ENCODE measurements around the gene REEP1. TPM values are rescaled to one million over a fixed set of nuclear protein-coding genes. Genes with fewer than 3 reads are reported as not detected.
A peak's percentile ranks its signal among the peaks of the same experiment; 100 is the strongest.
"Not testable (repeated sequence)": the region's sequence is repeated elsewhere in the genome, so short reads cannot be mapped to it uniquely, and the experiment has no call there.

REEP1 gene
- total RNA-seq, 2 experiments from 2014 or later: not detected

- H3K4me3 Mint-ChIP-seq: no peak overlapping the region
- H3K36me3 Mint-ChIP-seq (ENCODE audit: low read depth): peaks cover 52% of the 10 kb centered on the region
- ChIA-PET POLR2A (interaction anchor here (1.5 kb wide), 1 partner anchor 15 kb away, joined by 3 read pairs; no protein-coding TSS in a partner anchor), CTCF (interaction anchor here (0.6 to 2.0 kb wide), 4 partner anchors 7 to 682 kb away, joined by 3 to 6 read pairs (median 4); no protein-coding TSS in a partner anchor)
- peaks cover 22% of the 10 kb centered on the region for H3K4me1 Mint-ChIP-seq
- H3K9me3 Mint-ChIP-seq: peaks cover 7% of the 10 kb centered on the region
- DNase-seq: no peak
- H3K27me3 Mint-ChIP-seq: no peaks in the 10 kb centered on the region
- no peak overlapping the region for H3K27ac Mint-ChIP-seq
These were observed 123.0 kb downstream of the REEP1 start for GRCh38 chr2:86214503-86214832.

DNA sequence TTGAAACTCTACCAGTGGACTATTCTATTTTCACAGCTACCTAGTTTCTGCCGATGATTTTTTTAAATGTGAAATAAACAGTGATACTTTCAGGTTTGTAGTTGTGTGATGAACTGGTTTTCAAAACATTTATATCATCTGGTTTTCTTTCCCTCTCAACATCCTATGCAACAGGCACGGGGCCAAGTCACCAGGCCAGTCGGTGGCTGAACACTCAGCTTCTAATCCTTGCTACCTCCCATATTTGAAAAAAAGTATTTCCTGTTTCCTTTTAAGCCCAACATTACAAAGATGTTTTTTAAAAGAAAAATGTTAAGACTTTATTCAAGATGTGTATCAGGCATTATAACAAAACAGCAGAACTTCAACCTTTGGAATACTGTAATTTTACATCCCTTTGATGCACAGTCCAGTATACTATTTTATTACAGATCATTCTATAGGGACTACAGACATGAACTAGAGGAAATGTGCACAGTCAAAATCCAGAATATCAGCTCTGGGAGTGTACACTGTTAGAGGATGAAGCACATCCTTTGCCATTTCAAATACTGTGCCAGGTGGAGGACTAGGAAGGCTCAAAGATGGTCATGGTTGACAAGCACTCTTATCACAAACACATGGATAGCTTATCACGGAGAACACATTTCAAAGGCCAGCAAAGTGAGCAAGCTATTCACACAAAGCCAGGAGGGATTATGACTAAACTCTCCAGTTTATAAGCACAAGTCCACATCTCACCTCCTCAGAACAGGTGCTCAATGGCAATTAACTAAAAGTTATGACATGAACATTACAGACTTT is 123.5 kb downstream of the REEP1 start:
- Mint-ChIP-seq H3K36me3 (ENCODE audit: low read depth) (peaks cover 55% of the 10 kb centered on the region), H3K9me3 (peaks cover 7% of the 10 kb centered on the region), H3K4me3 (no peak overlapping the region), H3K27me3 (no peaks in the 10 kb centered on the region), H3K4me1 (peaks cover 21% of the 10 kb centered on the region), H3K27ac (no peak overlapping the region)
- DNase-seq: no peak
- ChIA-PET POLR2A (interaction anchor here (1.5 kb wide), 1 partner anchor 14 kb away, joined by 3 read pairs; no protein-coding TSS in a partner anchor), CTCF (interaction anchor here (0.6 to 2.0 kb wide), 5 partner anchors 8 to 681 kb away, joined by 3 to 6 read pairs (median 3); no protein-coding TSS in a partner anchor)

DNA sequence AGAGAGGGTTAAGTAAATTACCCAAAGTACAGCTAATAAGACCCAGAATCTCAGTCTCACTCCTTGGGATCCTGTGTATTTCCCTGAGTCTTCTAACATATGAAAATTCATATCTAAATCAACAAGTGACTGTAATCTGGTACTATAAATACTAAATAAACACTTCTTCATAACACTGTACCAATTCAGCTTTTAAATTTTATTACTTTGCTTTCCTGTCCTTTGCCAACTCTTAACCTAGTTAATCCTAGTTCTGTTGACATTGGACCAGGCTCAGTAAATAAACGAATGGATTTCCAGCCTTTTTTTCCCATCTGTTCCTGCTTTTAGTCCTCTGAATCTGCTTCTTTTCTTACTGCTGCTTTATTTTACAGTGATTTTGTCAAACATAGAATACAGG is 124.4 kb downstream of the REEP1 start:
- H3K4me1 Mint-ChIP-seq: peaks cover 16% of the 10 kb centered on the region
- ChIA-PET CTCF (interaction anchor here (0.7 to 2.0 kb wide), 3 partner anchors 9 to 551 kb away, joined by 3 to 6 read pairs (median 3); no protein-coding TSS in a partner anchor), POLR2A (interaction anchor here (1.5 kb wide), 1 partner anchor 13 kb away, joined by 3 read pairs; no protein-coding TSS in a partner anchor)
- H3K27ac Mint-ChIP-seq: no peak overlapping the region
- H3K36me3 Mint-ChIP-seq (ENCODE audit: low read depth): peaks cover 58% of the 10 kb centered on the region
- no peak overlapping the region for H3K4me3 Mint-ChIP-seq
- peaks cover 4% of the 10 kb centered on the region for H3K9me3 Mint-ChIP-seq
- DNase-seq: no peak
- H3K27me3 Mint-ChIP-seq: no peaks in the 10 kb centered on the region

- ChIA-PET POLR2A (no interaction called here), CTCF (interaction anchor here (1.8 kb wide), 1 partner anchor 9 kb away, joined by 5 read pairs; no protein-coding TSS in a partner anchor)
- Mint-ChIP-seq H3K4me3 (no peak overlapping the region), H3K4me1 (peaks cover 9% of the 10 kb centered on the region), H3K27ac (no peak overlapping the region), H3K36me3 (ENCODE audit: low read depth) (peaks cover 63% of the 10 kb centered on the region), H3K9me3 (no peaks in the 10 kb centered on the region), H3K27me3 (no peaks in the 10 kb centered on the region)
- no peak for DNase-seq
These were observed 125.6 kb downstream of the REEP1 start for GRCh38 chr2:86211796-86212188.

DNA sequence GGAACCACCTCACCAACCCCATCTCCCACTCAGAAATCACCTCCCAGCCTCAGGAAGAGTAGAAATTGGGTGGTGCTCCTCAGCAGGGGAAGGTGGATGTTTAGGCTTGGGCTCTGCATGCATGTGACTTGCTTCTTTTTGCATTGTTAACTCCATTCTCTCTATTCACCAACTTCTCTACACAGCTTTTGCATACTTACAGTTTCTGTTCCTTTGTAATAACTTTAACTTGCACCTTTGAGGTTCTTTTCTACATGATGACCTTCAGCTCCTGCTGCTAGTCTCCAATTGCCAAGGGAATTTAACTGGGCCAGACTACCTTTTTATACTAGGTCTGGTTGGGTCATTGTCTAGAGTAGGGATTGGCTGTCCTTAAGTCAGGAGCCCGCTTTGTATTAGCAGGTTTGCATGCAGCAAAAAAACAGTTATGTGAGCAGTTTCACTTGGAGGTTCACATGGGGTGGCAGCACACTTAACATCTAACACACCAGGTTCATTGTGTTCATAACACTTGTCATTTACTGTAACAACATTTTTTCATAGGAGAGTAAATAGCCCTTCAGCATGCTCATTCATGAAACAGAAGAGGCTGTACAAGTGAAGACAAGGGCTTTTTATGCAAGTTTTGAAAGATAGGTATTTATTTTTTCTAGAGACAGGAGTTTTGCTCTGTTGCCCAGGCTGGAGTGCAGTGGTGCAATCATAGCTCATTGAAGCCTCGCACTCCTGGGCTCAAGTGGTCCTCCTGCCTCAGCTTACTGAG is 126.2 kb downstream of the REEP1 start:
- peaks cover 7% of the 10 kb centered on the region for H3K4me1 Mint-ChIP-seq
- no peaks in the 10 kb centered on the region for H3K27me3 Mint-ChIP-seq
- no peaks in the 10 kb centered on the region for H3K9me3 Mint-ChIP-seq
- ChIA-PET CTCF (interaction anchor here (1.8 kb wide), 1 partner anchor 9 kb away, joined by 5 read pairs; no protein-coding TSS in a partner anchor), POLR2A (no interaction called here)
- H3K4me3 Mint-ChIP-seq: no peak overlapping the region
- H3K36me3 Mint-ChIP-seq (ENCODE audit: low read depth): peaks cover 66% of the 10 kb centered on the region
- H3K27ac Mint-ChIP-seq: no peak overlapping the region
- DNase-seq: no peak

DNA sequence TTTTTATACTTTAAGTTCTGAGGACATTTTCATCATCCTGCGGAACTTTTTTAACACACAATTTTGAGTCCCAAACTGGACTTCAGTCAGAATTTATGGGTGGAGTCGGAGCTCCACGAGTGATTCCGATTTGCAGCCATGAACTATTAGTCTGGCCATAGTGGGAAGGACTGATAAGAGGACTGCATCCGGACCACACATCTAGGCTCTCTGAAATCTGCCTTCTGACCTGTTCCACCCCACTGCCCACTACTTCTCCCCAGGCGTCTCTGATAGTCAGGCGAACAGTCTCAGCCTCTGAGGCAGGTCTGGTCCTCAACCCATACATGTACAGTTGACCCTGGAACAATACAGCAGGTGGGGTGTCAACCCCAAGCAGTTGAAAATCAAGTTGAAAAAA is 133.0 kb downstream of the REEP1 start:
- H3K4me1 Mint-ChIP-seq: peaks cover 35% of the 10 kb centered on the region
- no peak for DNase-seq
- no peak overlapping the region for H3K4me3 Mint-ChIP-seq
- H3K27me3 Mint-ChIP-seq: no peaks in the 10 kb centered on the region
- CTCF ChIA-PET: interaction anchor here (1.2 to 2.8 kb wide), 2 partner anchors 11 to 17 kb away, joined by 3 to 14 read pairs; no protein-coding TSS in a partner anchor
- POLR2A ChIA-PET: interaction anchor here (0.6 to 1.2 kb wide), 2 partner anchors 98 to 358 kb away, joined by 3 read pairs; no protein-coding TSS in a partner anchor
- no peaks in the 10 kb centered on the region for H3K9me3 Mint-ChIP-seq
- peak overlapping the region; percentile 46 for H3K27ac Mint-ChIP-seq
- H3K36me3 Mint-ChIP-seq (ENCODE audit: low read depth): peaks cover 25% of the 10 kb centered on the region

DNA sequence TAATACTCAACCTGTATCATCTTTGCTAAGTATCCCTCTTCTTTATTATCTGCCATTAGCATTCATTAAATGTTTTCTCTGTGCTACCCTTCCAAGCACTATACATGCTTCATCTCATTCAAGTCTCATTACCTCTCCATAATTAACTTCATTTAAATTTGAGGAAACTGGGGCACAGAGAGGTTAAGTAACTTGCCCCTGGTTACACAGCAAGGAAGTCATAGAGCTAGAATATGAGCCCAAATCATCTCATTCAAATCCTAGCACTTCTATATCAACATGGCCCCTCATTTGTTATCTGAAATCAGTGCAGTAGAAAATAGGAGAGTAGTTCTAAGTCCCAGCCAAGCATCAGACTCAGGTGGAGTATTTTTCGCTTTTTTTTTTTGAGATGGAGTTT is 133.8 kb downstream of the REEP1 start:
- POLR2A ChIA-PET: interaction anchor here (0.6 to 1.2 kb wide), 2 partner anchors 97 to 359 kb away, joined by 3 read pairs; no protein-coding TSS in a partner anchor
- no peaks in the 10 kb centered on the region for H3K9me3 Mint-ChIP-seq
- no peaks in the 10 kb centered on the region for H3K27me3 Mint-ChIP-seq
- H3K4me1 Mint-ChIP-seq: peaks cover 35% of the 10 kb centered on the region
- peaks cover 22% of the 10 kb centered on the region for H3K36me3 Mint-ChIP-seq (ENCODE audit: low read depth)
- no peak overlapping the region for H3K4me3 Mint-ChIP-seq
- no peak overlapping the region for H3K27ac Mint-ChIP-seq
- no peak for DNase-seq
- CTCF ChIA-PET: interaction anchor here (1.2 to 2.8 kb wide), 2 partner anchors 11 to 17 kb away, joined by 3 to 14 read pairs; no protein-coding TSS in a partner anchor

GRCh38 chr2:86202702-86203101 is 134.7 kb downstream of the REEP1 start:
- Mint-ChIP-seq H3K9me3 (no peaks in the 10 kb centered on the region), H3K4me3 (no peak overlapping the region), H3K4me1 (peaks cover 36% of the 10 kb centered on the region), H3K36me3 (ENCODE audit: low read depth) (peaks cover 17% of the 10 kb centered on the region), H3K27me3 (no peaks in the 10 kb centered on the region), H3K27ac (no peak overlapping the region)
- DNase-seq: no peak
- ChIA-PET CTCF (interaction anchor here (1.2 to 2.8 kb wide), 2 partner anchors 9 to 18 kb away, joined by 3 to 14 read pairs; no protein-coding TSS in a partner anchor), POLR2A (no interaction called here)

- Mint-ChIP-seq H3K9me3 (no peaks in the 10 kb centered on the region), H3K27me3 (no peaks in the 10 kb centered on the region), H3K27ac (no peak overlapping the region), H3K4me3 (no peak overlapping the region), H3K4me1 (peaks cover 36% of the 10 kb centered on the region), H3K36me3 (ENCODE audit: low read depth) (peaks cover 14% of the 10 kb centered on the region)
- ChIA-PET POLR2A (no interaction called here), CTCF (interaction anchor here (1.2 to 2.8 kb wide), 2 partner anchors 8 to 19 kb away, joined by 3 to 14 read pairs; no protein-coding TSS in a partner anchor)
- no peak for DNase-seq
These were observed 135.1 kb downstream of the REEP1 start for GRCh38 chr2:86202336-86202692.

DNA sequence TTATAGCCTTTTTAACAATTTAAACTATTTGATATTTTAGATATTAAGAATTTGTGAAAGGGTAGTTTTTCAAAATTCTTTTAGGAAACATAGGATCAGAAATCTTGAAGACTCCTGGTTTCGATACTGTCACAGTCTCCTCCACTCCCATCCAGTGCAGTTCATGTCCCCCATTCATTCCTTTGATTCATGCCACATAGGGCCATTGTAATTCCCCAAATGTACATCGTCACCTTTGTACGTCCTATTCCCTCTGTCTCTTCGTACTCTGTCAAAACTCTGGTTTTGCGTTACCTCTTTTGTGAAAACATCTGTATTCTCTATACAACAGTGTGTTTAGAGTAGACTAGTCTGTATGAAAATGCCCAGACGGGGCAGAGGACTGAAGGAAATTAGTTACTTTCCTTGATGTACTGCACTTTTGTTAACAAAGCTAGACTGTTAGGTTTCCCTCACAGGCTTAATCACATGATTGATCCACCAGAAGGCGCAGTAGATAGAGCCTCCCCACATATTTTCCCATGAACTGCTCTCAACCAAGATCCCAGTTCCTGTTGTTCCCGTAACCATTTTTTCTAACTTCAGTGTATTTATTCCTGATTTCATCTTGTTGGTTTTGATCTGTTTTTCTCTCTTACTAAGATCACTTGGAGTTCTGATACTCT is 135.6 kb downstream of the REEP1 start:
- Mint-ChIP-seq H3K4me1 (peaks cover 40% of the 10 kb centered on the region), H3K27ac (no peak overlapping the region), H3K36me3 (ENCODE audit: low read depth) (peaks cover 10% of the 10 kb centered on the region), H3K4me3 (peak overlapping the region; percentile 18), H3K27me3 (no peaks in the 10 kb centered on the region), H3K9me3 (no peaks in the 10 kb centered on the region)
- CTCF ChIA-PET: interaction anchor here (0.7 to 2.8 kb wide), 4 partner anchors 8 to 19 kb away, joined by 3 to 14 read pairs (median 8); no protein-coding TSS in a partner anchor
- DNase-seq: no peak
- POLR2A ChIA-PET: interaction anchor here (1.1 to 1.4 kb wide), 2 partner anchors 16 to 18 kb away, joined by 4 read pairs; no protein-coding TSS in a partner anchor

DNA sequence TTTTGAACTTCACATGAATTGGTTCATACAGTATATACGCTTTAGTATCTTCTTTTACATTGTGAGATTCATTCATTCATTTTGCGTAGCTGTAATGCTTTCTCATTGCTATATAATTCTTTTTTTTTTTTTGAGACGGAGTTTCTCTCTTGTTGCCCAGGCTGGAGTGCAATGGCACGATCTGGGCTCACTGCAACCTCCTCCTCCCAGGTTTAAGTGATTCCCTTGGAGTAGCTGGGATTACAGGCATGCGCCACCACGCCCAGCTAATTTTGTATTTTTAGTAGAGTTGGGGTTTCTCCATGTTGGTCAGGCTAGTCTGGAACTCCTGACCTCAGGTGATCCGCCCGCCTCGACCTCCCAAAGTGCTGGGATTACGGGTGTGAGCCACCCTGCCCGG is 136.9 kb downstream of the REEP1 start:
- H3K9me3 Mint-ChIP-seq; H3K27ac Mint-ChIP-seq; DNase-seq; H3K27me3 Mint-ChIP-seq; H3K36me3 Mint-ChIP-seq (ENCODE audit: low read depth): not testable (repeated sequence)
- H3K4me1 Mint-ChIP-seq: peaks cover 49% of the 10 kb centered on the region
- CTCF ChIA-PET: interaction anchor here (2.6 kb wide), 1 partner anchor 20 kb away, joined by 12 read pairs; no protein-coding TSS in a partner anchor
- H3K4me3 Mint-ChIP-seq: peak overlapping the region; percentile 99
- POLR2A ChIA-PET: interaction anchor here (0.6 to 2.7 kb wide), 7 partner anchors 15 to 268 kb away, joined by 3 to 19 read pairs (median 4); partner anchors contain the start of genes KDM3A, POLR1A and PTCD3

GRCh38 chr2:86199834-86200177 is 137.6 kb downstream of the REEP1 start:
- ChIA-PET POLR2A (interaction anchor here (0.6 to 2.8 kb wide), 8 partner anchors 10 to 350 kb away, joined by 3 to 27 read pairs (median 4); partner anchors contain the start of genes KDM3A, POLR1A and PTCD3), CTCF (interaction anchor here (1.6 to 2.6 kb wide), 2 partner anchors 21 to 169 kb away, joined by 4 to 12 read pairs; no protein-coding TSS in a partner anchor)
- Mint-ChIP-seq H3K27me3 (no peaks in the 10 kb centered on the region), H3K9me3 (no peaks in the 10 kb centered on the region), H3K4me3 (peak overlapping the region; percentile 99), H3K36me3 (ENCODE audit: low read depth) (peaks cover 7% of the 10 kb centered on the region), H3K4me1 (peaks cover 52% of the 10 kb centered on the region), H3K27ac (peak overlapping the region; percentile 96)
- no peak for DNase-seq
